ENCODE results near the gene CCR4. TPM values are rescaled to one million over a fixed set of nuclear protein-coding genes. Genes with fewer than 3 reads are reported as not detected.

Gene CCR4
- total RNA-seq, 1 donor, result not detected

DNA sequence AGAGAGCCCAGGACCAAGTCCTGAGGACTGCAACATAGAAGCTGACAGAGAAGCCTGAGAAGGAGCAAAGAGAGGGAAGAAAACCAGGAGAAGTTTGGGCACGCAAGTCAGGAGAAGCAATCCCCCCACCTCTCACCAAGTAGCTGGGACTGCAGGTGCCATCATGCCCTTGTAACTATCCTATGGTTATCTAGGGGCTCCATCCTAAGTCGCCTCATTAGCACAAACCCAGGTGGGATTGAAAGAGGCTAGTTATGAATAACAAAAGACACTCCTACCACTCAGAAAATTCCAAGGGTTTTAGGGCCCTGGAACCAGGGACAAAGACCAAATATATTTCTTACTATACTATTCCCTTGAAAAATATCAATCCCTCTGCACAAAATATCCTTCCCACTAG, 53.5 kb downstream of the CCR4 start:
- Histone ChIP-seq H3K79me2 (ENCODE audit: insufficient read depth, low read length) (no peaks in the 10 kb centered on the region), H3K4me2 (ENCODE audit: insufficient read depth, low read length) (no peak overlapping the region), H3K4me1 (ENCODE audit: insufficient read depth, low read length) (no peaks in the 10 kb centered on the region), H3K27ac (ENCODE audit: low read depth, low read length) (no peak overlapping the region), H4K20me1 (ENCODE audit: insufficient read depth, low read length) (peaks cover 3% of the 10 kb centered on the region), H3K4me3 (ENCODE audit: insufficient read depth, low read length) (no peak overlapping the region), H3K36me3 (ENCODE audit: insufficient read depth, low read length) (peaks cover 14% of the 10 kb centered on the region), H2AFZ (ENCODE audit: low read length) (no peak overlapping the region), H3K9me3 (ENCODE audit: low read depth, low read length) (no peaks in the 10 kb centered on the region), H3K27me3 (ENCODE audit: insufficient read depth, low read length) (no peaks in the 10 kb centered on the region)
- DNase-seq (ENCODE audit: insufficient read length, low spot score, missing footprints), result no peak
- TF ChIP-seq, protein P1, sequence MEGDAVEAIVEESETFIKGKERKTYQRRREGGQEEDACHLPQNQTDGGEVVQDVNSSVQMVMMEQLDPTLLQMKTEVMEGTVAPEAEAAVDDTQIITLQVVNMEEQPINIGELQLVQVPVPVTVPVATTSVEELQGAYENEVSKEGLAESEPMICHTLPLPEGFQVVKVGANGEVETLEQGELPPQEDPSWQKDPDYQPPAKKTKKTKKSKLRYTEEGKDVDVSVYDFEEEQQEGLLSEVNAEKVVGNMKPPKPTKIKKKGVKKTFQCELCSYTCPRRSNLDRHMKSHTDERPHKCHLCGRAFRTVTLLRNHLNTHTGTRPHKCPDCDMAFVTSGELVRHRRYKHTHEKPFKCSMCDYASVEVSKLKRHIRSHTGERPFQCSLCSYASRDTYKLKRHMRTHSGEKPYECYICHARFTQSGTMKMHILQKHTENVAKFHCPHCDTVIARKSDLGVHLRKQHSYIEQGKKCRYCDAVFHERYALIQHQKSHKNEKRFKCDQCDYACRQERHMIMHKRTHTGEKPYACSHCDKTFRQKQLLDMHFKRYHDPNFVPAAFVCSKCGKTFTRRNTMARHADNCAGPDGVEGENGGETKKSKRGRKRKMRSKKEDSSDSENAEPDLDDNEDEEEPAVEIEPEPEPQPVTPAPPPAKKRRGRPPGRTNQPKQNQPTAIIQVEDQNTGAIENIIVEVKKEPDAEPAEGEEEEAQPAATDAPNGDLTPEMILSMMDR (IDR thresholded peaks at IDR 0.05; ENCODE audit: extremely low read depth, low read depth, low read length), result no peak

Other genes with a start within 250 kb of the CCR4 start
- not detected in 2 replicates for gene TRIM71, start 133.6 kb upstream of the CCR4 start, total RNA-seq
- 90.8 and 94.8 TPM in 2 replicates for gene GLB1, start 145.5 kb downstream of the CCR4 start, total RNA-seq
- gene TMPPE, start 145.5 kb downstream of the CCR4 start, total RNA-seq, result 3.8 and 4.0 TPM in 2 replicates
- gene CRTAP, start 162.4 kb downstream of the CCR4 start, total RNA-seq, result 266 and 360 TPM in 2 replicates

All from osteoblast (primary cell).